Measurements from ENCODE around the gene SBNO1. TPM values are rescaled to one million over a fixed set of nuclear protein-coding genes. Genes with fewer than 3 reads are reported as not detected.
"Not testable (repeated sequence)": the region's sequence is repeated elsewhere in the genome, so short reads cannot be mapped to it uniquely, and the experiment has no call there.

The SBNO1 gene
- total RNA-seq, 1 experiment from 2014 or later, result 23.3 TPM

DNA sequence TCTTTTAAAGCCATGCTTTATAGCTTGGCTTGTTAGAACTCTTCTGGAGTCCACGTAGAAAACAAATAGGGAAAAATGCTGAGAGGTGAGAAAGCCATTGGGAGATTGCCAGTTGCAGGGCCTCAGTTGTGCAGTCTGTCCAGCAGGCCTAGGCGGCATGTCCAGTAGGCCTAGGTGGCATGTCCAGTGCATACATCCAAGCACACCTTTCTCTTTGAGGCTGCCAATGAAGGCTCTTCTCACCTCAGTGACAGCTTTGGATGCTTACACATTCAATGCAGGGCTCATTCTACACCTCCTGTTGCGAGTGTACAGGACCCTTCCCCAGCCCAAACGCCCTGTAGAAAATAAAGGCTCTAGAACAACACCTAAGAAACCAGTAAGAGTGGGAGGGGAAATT lies 106.1 kb downstream of the SBNO1 start:
- peaks cover 59% of the 10 kb centered on the region for H3K36me3 ChIP-seq (ENCODE audit: low read depth, low read length)
- no peak overlapping the region for H3K4me3 ChIP-seq (ENCODE audit: low read length)
- no peaks in the 10 kb centered on the region for H3K9me2 ChIP-seq (replicated peaks; ENCODE audit: low read length)
- H3K27me3 ChIP-seq (ENCODE audit: low read length), result no peaks in the 10 kb centered on the region
- peaks cover 2% of the 10 kb centered on the region for H3K79me2 ChIP-seq (ENCODE audit: low read length)
- ChIA-PET POLR2A (ENCODE audit: unreplicated experiment) (interaction anchor here (0.7 kb wide), 1 partner anchor 285 kb away, joined by 3 read pairs; no protein-coding TSS in a partner anchor), CTCF (interaction anchor here (0.8 kb wide), 1 partner anchor 107 kb away, joined by 8 read pairs; no protein-coding TSS in a partner anchor)
- intact Hi-C loops (cut with micrococcal nuclease), result no loop called here
- no peak for ATAC-seq
- no peaks in the 10 kb centered on the region for H3K9me3 ChIP-seq (ENCODE audit: low read length)
- no peak overlapping the region for H3K4me2 ChIP-seq (ENCODE audit: low read length)
- no peaks in the 10 kb centered on the region for H3F3A ChIP-seq (ENCODE audit: low read length, unreplicated experiment)
- H3K4me1 ChIP-seq (ENCODE audit: insufficient read depth, low read length), result no peaks in the 10 kb centered on the region
- no peak overlapping the region for H3K27ac ChIP-seq (ENCODE audit: low read length)
- H2AFZ ChIP-seq (ENCODE audit: low read length), result no peak overlapping the region
- no peak for TF ChIP-seq EZH2 (IDR thresholded peaks at IDR 0.05; ENCODE audit: low read length, unreplicated experiment)
- no peak for TF ChIP-seq CTCF (conservative IDR thresholded peaks at IDR 0.05; ENCODE audit: low read depth, low read length)
- TF ChIP-seq EZH2phosphoT487 (IDR thresholded peaks at IDR 0.05; ENCODE audit: borderline replicate concordance, low read length), result no peak
- no peaks in the 10 kb centered on the region for H4K20me1 ChIP-seq (ENCODE audit: low read length)
- no peak for DNase-seq
- BruUV-seq (replicated peaks), result no TSS peak
- no peak overlapping the region for H3K9ac ChIP-seq (ENCODE audit: low read length)

DNA sequence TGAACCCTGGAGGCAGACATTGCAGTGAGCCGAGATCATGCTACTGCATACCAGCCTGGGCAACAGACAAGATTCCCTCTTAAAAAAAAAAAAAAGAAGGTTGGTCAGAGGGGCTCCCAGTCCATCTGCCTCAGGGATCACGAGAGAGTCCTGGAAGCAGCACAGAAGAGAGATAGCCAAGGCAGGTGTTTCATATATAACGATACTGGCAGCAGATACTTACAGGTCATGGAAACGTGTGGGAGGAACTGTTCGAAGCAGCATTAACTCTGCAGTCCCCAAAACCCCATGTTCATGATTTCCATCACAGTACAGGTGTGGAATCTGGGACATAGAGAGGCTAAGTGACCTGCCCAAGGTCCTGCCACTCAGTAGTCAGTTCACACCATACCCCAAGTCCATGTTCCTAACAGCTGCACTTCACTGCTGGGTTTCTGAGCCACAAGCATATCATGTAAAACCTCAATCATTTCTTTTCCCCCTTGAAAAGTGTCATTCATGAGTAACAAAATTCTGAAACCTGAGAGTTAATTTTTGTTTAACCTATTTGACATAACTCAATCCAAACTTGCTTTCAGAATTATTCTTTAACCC lies 109.7 kb downstream of the SBNO1 start:
- H2AFZ ChIP-seq (ENCODE audit: low read length), result no peak overlapping the region
- no peaks in the 10 kb centered on the region for H4K20me1 ChIP-seq (ENCODE audit: low read length)
- peaks cover 3% of the 10 kb centered on the region for H3F3A ChIP-seq (ENCODE audit: low read length, unreplicated experiment)
- TF ChIP-seq EZH2 (IDR thresholded peaks at IDR 0.05; ENCODE audit: low read length, unreplicated experiment), result no peak
- TF ChIP-seq EZH2phosphoT487 (IDR thresholded peaks at IDR 0.05; ENCODE audit: borderline replicate concordance, low read length), result no peak
- TF ChIP-seq CTCF (conservative IDR thresholded peaks at IDR 0.05; ENCODE audit: low read depth, low read length), result no peak
- intact Hi-C loops (cut with micrococcal nuclease), result no loop called here
- DNase-seq (no peak), ATAC-seq (no peak)
- peaks cover 21% of the 10 kb centered on the region for H3K4me1 ChIP-seq (ENCODE audit: insufficient read depth, low read length)
- no peak overlapping the region for H3K4me3 ChIP-seq (ENCODE audit: low read length)
- H3K9ac ChIP-seq (ENCODE audit: low read length), result no peak overlapping the region
- no TSS peak for BruUV-seq (replicated peaks)
- no peak overlapping the region for H3K4me2 ChIP-seq (ENCODE audit: low read length)
- peaks cover 35% of the 10 kb centered on the region for H3K79me2 ChIP-seq (ENCODE audit: low read length)
- no peaks in the 10 kb centered on the region for H3K9me2 ChIP-seq (replicated peaks; ENCODE audit: low read length)
- H3K27ac ChIP-seq (ENCODE audit: low read length), result no peak overlapping the region
- no peaks in the 10 kb centered on the region for H3K27me3 ChIP-seq (ENCODE audit: low read length)
- peaks cover 34% of the 10 kb centered on the region for H3K36me3 ChIP-seq (ENCODE audit: low read depth, low read length)
- CTCF ChIA-PET, result no interaction called here
- POLR2A ChIA-PET (ENCODE audit: unreplicated experiment), result no interaction called here
- H3K9me3 ChIP-seq (ENCODE audit: low read length), result no peaks in the 10 kb centered on the region

DNA sequence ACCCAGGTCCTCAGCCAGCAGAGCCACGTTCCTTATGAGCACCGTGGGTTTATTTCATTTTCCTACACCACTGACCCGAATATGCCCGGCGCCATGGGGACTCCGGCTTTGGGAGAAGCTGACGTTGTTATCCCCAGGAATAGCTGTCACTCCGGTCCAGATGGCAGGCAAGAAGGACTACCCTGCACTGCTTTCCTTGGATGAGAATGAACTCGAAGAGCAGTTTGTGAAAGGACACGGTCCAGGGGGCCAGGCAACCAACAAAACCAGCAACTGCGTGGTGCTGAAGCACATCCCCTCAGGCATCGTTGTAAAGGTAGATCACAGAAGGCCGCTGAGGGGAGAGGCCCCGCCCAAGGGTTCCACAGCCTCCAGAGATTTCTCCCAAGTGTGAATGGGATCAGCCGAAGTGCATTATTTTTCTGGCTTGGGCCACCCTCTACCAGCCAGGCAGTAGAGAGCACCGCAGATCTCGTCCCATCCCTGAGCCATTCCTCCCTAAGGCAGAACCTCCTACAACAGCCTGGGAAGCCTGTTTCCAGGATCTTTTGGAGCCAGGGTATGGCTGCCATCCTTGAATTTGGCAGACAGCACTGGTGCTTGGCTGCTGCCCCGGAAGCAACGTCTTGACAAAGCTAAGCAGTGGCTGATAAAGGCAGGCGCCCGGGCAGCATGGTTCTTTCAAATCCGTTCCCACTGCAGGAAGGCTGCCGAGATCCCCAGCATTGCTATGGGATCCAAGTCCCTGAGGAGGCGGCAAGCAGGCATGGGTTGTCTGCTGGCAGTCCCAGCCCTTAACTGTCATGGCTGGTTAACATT lies 110.8 kb downstream of the SBNO1 start:
- Histone ChIP-seq H3K79me2 (ENCODE audit: low read length) (peaks cover 35% of the 10 kb centered on the region), H3K27ac (ENCODE audit: low read length) (no peak overlapping the region), H3K4me2 (ENCODE audit: low read length) (no peak overlapping the region), H2AFZ (ENCODE audit: low read length) (no peak overlapping the region), H4K20me1 (ENCODE audit: low read length) (no peaks in the 10 kb centered on the region), H3K4me1 (ENCODE audit: insufficient read depth, low read length) (peaks cover 21% of the 10 kb centered on the region), H3K4me3 (ENCODE audit: low read length) (no peak overlapping the region), H3K9me3 (ENCODE audit: low read length) (no peaks in the 10 kb centered on the region), H3F3A (ENCODE audit: low read length, unreplicated experiment) (peaks cover 3% of the 10 kb centered on the region), H3K9me2 (replicated peaks; ENCODE audit: low read length) (no peaks in the 10 kb centered on the region), H3K36me3 (ENCODE audit: low read depth, low read length) (peaks cover 26% of the 10 kb centered on the region), H3K9ac (ENCODE audit: low read length) (no peak overlapping the region), H3K27me3 (ENCODE audit: low read length) (no peaks in the 10 kb centered on the region)
- ATAC-seq, result no peak
- ChIA-PET POLR2A (ENCODE audit: unreplicated experiment) (no interaction called here), CTCF (no interaction called here)
- DNase-seq, result no peak
- BruUV-seq (replicated peaks), result no TSS peak
- intact Hi-C loops (cut with micrococcal nuclease), result no loop called here
- TF ChIP-seq EZH2phosphoT487 (IDR thresholded peaks at IDR 0.05; ENCODE audit: borderline replicate concordance, low read length), result no peak
- no peak for TF ChIP-seq EZH2 (IDR thresholded peaks at IDR 0.05; ENCODE audit: low read length, unreplicated experiment)
- no peak for TF ChIP-seq CTCF (conservative IDR thresholded peaks at IDR 0.05; ENCODE audit: low read depth, low read length)

GRCh38 chr12:123252365-123252764 lies 112.3 kb downstream of the SBNO1 start:
- H3K27ac ChIP-seq (ENCODE audit: low read length); H3K9me3 ChIP-seq (ENCODE audit: low read length); BruUV-seq (replicated peaks); H4K20me1 ChIP-seq (ENCODE audit: low read length); POLR2A ChIA-PET (ENCODE audit: unreplicated experiment); CTCF ChIA-PET; intact Hi-C loops (cut with micrococcal nuclease); H3K4me3 ChIP-seq (ENCODE audit: low read length); H3K4me2 ChIP-seq (ENCODE audit: low read length); H3K27me3 ChIP-seq (ENCODE audit: low read length); H3K9ac ChIP-seq (ENCODE audit: low read length); H3K9me2 ChIP-seq (replicated peaks; ENCODE audit: low read length); H2AFZ ChIP-seq (ENCODE audit: low read length); DNase-seq; H3F3A ChIP-seq (ENCODE audit: low read length, unreplicated experiment); ATAC-seq: not testable (repeated sequence)
- H3K36me3 ChIP-seq (ENCODE audit: low read depth, low read length), result peaks cover 24% of the 10 kb centered on the region
- H3K4me1 ChIP-seq (ENCODE audit: insufficient read depth, low read length), result peaks cover 21% of the 10 kb centered on the region
- peaks cover 48% of the 10 kb centered on the region for H3K79me2 ChIP-seq (ENCODE audit: low read length)
